Coronary artery (tissue), 2 donors: ENCODE results near the gene ALG2.

Source experiments
- DNase-seq: peaks from one replicate; pipeline ENCODE4 v3.0.0-alpha.2; 2017; ENCODE audit warnings: low spot score
- H3K27ac ChIP-seq, 2 donors: fragments of 200-600 bp; sonication (generic); one replicate each; pipeline ENCODE4 v1.5.1; 2016 to 2019
- H3K4me3 ChIP-seq: fragments of 200-600 bp; sonication (generic); 2 replicates; pipeline ENCODE4 v1.5.1; 2016; ENCODE audit warnings: mild to moderate bottlenecking, moderate library complexity
- TF ChIP-seq, protein P1 (sequence below): fragments of 200-600 bp; sonication (generic); IDR thresholded peaks from one replicate; pipeline ENCODE4 v1.5.1; 2019; ENCODE audit warnings: antibody characterized with exemption

ALG2 gene

DNA sequence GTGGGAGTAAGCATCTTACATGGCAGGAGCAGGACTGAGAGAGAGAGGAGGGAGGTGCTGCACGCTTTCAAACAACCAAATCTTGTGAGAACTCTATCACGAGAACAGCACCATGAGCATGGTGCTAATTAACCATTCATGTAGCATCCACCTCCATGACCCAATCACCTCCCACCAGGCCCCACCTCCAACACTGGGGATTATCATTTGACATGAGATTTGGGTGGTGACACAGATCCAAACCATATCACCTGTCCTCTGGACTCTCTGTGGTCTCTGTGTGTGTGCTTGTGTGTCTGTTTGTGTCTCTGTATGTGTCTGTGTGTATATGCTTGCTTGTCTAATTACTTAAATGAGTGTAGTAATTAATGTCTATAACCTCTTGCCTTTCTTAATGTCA, 31.4 kb upstream of the ALG2 start:
- TF ChIP-seq, protein P1, sequence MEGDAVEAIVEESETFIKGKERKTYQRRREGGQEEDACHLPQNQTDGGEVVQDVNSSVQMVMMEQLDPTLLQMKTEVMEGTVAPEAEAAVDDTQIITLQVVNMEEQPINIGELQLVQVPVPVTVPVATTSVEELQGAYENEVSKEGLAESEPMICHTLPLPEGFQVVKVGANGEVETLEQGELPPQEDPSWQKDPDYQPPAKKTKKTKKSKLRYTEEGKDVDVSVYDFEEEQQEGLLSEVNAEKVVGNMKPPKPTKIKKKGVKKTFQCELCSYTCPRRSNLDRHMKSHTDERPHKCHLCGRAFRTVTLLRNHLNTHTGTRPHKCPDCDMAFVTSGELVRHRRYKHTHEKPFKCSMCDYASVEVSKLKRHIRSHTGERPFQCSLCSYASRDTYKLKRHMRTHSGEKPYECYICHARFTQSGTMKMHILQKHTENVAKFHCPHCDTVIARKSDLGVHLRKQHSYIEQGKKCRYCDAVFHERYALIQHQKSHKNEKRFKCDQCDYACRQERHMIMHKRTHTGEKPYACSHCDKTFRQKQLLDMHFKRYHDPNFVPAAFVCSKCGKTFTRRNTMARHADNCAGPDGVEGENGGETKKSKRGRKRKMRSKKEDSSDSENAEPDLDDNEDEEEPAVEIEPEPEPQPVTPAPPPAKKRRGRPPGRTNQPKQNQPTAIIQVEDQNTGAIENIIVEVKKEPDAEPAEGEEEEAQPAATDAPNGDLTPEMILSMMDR = no peak
- H3K4me3 ChIP-seq = no peak overlapping the region
- DNase-seq = no peak
- H3K27ac ChIP-seq = no peak overlapping the region

DNA sequence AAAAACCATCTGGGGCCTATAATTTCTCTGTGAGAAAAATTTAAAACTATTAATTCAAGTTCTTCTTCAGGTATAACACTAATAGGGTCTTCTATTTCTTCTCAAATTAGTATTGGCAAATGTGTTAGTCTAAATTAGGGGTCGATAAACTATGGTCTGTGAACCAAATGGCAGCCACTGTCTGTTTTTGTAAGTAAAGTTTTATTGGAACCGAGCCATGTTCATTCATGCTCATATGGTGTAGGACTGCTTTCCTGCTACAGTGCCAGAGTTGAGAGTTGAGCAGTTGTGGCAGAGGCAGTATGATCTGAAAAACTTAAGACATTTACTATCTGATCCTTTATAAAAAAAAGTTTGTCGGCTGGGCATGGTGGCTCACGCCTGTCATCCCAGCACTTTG, 29.4 kb upstream of the ALG2 start:
- no peak for DNase-seq
- no peak overlapping the region for H3K27ac ChIP-seq

DNA sequence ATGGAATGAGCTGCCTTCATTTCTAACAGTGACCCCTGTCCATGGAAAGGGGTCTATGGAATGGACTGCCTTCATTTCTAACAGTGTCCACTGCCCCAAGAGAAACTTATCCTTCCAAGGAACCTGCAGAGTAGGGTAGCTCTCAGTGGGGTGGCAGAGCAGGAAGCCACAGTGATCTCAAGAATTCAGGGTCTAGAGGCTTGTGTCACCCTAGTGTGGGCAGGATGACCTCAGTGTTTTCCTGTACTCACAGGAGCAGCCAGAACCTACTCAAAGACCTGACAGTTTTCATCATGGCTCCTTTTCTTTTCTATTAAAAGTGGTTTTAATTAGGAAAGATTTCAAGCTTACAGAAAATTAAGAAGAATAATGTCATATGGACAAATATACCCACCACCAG, 27.9 kb upstream of the ALG2 start:
- DNase-seq = no peak
- Histone ChIP-seq H3K27ac (no peak overlapping the region), H3K4me3 (no peak overlapping the region)
- TF ChIP-seq, protein P1 = no peak

More for the DNA sequence above, 29.4 kb upstream of the ALG2 start:
- no peak overlapping the region for H3K4me3 ChIP-seq
- TF ChIP-seq, protein P1 = no peak

DNA sequence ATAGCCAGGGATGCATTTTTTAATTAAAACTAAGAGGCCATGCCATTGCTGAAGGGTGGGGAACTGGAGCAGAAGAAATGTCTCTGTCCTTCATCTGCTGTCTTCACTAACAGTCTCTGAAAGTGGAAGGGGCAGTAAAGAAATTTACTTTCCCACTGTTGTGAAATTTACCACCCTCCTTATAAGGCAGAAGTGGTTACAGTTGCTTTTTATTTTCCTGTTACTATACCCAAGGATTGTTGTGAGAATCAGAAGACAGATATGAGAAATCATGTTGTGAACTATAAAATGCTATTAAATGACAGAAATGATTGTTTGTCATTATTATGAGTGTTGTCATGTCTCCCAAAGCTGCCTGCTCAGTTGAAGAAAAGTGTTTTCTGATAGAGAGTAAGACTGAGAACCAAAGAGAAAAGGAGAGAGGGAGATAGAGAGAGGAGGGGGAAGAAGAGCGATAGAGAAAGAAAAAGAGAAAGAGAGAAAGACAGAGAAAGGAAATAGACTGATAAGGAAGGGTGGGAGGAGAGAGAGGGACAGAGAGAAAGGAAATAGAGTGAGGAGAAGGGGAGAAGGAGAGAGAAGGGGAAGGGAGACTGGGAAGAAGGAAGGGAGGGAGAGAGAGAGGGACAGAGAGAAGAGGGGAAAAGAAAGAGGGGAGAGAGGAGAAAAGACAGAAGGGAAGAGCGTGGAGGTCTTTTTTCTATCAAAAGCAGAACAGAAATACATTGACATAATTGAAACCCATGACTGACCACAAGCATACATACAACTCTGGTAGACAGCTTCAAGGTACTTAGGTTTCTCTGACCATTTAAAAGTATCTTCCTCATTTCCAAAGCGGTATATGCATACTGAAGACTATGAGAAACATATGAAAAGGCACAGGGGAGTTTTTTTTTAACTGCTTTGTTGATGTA, 22.9 kb upstream of the ALG2 start:
- Histone ChIP-seq H3K27ac (no peak overlapping the region), H3K4me3 (no peak overlapping the region)
- DNase-seq = no peak
- TF ChIP-seq, protein P1 = no peak

DNA sequence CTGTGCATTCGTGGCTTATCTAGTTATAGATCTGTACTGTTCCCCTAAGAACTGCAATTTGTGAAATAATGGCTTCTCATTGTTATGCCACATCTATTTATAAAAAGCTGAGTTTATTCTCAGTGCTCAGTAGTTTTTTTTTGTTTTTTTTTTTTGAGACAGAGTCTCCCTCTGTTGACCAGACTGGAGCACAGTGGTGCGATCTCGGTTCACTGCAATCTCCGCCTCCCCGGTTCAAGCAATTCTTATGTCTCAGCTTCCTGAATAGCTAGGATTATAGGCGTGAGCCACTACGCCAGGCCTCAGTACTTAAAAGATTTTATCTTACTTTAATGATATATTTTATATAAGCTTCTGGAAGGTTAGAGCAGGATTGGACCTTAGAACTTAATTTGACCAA, 19.4 kb upstream of the ALG2 start:
- Histone ChIP-seq H3K4me3 (no peak overlapping the region), H3K27ac (no peak overlapping the region)
- no peak for DNase-seq
- TF ChIP-seq, protein P1 = no peak

DNA sequence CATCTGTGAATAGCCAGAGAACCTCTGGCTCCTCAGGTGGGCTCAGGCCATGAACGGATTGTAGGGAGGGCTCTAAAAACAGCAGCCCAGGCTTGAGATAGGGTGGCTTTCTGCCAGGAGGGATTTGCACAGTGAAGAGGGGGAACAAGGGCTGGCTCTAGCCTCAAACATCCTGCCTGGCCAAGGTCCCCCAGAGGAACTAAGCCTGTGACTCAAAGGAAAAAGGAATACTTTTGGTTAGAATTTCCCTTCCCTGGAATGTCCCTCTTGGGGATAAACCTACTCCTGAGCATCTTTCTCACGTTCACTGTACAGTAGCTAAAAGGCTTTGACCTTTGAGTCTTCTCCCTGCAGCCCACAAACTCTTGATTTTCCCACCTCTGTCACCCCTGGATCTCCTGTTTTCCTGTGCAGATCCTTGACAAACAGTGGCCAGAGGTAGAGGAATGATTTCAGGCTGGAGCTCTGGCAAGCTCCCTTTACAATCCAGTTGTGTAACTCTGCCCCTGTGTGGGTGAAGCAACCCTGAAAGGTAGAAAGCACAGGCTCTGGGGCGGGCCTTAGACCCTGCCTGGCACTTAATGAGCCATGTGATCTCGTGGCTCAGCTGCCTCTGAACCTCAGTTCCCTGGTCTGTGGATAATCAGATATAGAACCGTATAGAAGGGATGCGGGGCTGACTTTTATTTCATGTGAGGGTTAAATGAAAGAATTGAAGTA, 17.8 kb upstream of the ALG2 start:
- no peak overlapping the region for H3K4me3 ChIP-seq
- TF ChIP-seq, protein P1 = no peak
- no peak for DNase-seq
- H3K27ac ChIP-seq = no peak overlapping the region
